ENCODE data around the gene USP32.
"Not testable (repeated sequence)": the region's sequence is repeated elsewhere in the genome, so short reads cannot be mapped to it uniquely, and the experiment has no call there.

The USP32 gene

DNA sequence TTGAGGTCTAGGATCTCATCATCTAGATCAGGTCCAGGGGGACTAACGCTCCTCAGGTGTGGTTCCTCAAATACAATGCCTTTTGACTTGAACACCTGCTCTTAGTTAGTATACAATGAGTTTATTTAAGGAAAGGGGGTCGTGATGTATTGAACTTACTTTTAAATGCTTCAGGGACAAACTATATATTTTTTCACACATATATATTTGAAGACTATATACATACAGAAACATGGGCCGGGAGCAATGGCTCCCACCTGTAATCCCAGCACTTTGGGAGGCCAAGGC is 11.5 kb upstream of the USP32 start:
- DNase-seq (ENCODE audit: low read depth) = no peak

DNA sequence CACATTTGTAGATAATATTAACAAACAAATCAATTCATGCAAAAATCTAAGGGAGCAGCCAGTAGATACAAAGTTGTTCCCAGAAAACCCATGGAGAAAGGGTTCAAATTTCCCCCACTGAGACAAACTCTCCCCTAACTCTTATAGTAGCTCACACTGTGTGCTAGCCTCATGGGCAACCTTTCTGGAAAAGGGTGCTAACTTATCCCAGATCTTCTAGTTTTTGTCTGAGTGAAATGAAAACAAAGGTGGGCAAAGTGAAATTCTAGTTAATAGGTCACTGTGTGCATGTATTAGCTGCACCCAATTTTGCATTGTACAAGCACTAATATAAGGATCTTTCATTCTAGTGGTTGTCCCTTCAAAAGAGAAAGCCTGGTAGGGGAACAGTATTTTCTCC is 9.9 kb upstream of the USP32 start:
- no peak for DNase-seq (ENCODE audit: low read depth)

DNA sequence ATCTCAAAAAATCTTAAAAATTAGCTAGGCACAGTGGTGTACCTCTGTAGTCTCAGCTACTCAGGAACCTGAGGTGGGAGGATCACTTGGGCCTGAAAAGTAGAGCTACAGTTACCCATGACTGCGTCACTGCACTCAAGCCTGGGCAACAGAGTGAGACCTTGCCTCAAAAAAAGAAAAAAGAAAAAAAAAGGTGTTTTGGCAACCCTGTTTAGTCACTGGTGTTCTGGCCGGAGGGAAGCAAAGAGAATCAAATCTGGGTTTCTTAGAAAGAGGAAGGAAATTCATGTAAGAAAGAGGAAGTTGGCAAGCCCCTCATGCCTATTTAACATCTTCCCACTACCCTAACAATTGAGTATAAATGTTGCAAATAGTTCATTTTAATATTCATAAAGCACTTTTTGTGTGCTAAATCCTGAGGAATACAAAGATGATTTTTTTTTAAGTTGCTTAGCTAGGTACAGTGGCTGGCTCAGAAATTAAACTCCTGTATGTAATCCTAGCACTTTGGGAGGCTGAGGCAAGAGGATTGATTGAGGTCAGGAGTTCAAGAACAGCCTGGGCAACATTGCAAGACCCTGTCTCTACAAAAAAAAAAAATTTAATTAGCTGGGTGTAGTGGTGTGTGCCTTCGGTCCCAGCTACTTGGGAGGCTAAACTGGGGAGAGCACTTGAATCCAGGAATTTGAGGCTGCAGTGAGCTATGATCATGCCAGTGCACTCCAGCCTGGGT is 6.5 kb upstream of the USP32 start:
- no peak for DNase-seq (ENCODE audit: low read depth)

DNA sequence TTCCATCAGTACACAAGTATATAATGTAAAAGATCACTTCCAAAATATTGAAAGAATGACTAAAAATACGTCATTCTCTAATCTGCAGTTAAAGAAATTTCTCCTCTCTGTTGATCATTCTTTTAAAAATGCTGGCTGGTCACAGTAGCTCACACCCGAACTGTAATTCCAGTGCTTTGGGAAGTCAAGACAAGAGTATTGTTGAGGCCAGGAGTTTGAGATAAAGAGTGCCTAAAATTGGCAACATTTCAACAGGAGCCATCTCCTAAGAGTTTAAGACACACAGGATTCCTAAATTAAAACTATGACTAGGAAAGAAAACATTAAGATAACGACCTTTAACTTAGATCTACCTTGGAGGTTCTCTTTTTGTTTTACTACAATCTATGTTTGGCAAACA is 4.5 kb upstream of the USP32 start:
- DNase-seq (ENCODE audit: low read depth) = no peak

DNA sequence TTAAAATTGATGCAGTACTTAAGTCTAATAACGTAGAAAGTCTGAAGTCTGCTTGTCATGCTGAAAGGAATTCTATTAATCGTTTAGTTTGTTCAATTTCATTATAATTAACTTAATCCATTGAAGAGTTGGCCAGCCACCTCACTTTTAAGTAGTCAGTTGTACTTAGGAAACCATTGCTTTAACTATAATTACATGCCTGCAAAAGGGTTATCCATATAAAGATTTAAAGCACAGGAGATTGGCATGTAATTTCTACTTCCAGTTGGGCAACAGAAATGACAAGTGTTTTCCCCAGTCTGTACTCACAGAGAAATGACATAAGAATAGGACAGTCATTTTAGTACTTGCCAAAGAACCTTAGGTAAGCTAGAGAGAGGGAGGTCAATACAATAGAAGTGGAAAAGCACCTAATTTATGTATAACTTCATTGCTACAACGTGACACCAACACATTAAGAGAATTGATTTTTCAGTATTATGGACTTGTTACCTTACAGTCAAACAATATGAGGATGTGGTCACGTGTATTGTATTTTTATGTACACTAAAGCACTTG is 3.7 kb upstream of the USP32 start:
- DNase-seq (ENCODE audit: low read depth) = no peak

DNA sequence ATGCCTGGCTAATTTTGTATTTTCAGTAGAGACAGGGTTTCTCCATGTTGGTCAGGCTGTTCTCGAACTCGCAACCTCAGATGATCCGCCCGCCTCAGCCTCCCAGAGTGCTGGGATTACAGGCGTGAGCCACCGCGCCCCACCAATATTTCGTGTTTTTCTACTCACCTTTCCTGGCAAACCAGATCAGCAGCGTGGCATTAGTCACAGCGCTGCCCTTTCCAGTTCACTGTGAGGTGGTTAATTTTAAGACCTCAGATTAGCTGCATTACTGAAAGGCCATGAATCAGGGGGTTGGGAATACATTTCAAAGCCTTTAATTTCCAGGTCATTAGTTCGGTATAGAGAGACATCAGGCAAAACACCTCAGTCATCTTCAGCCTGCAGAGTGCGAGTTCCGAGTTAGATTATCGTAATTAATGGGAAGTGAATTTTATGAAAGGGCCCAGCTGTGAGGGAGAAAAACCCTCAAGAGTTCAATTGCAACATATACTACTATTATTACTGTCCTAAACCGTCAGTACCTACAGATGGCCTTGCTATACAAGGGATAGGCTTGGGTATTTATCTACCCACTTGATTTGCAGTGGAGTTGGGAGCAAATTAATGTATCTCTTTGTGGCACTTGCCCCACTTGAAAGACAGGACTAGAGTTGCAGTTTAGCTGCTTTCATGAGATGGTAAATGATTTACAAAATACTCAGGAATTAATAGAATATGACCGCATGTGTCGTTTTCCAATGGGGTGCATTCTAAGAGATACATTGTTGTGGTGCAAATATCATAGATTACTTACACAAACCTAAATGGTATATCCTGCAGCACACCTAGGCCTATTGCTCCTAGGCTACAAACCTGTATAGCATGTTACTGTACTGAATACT is 2.1 kb upstream of the USP32 start:
- DNase-seq (ENCODE audit: low read depth) = no peak

DNA sequence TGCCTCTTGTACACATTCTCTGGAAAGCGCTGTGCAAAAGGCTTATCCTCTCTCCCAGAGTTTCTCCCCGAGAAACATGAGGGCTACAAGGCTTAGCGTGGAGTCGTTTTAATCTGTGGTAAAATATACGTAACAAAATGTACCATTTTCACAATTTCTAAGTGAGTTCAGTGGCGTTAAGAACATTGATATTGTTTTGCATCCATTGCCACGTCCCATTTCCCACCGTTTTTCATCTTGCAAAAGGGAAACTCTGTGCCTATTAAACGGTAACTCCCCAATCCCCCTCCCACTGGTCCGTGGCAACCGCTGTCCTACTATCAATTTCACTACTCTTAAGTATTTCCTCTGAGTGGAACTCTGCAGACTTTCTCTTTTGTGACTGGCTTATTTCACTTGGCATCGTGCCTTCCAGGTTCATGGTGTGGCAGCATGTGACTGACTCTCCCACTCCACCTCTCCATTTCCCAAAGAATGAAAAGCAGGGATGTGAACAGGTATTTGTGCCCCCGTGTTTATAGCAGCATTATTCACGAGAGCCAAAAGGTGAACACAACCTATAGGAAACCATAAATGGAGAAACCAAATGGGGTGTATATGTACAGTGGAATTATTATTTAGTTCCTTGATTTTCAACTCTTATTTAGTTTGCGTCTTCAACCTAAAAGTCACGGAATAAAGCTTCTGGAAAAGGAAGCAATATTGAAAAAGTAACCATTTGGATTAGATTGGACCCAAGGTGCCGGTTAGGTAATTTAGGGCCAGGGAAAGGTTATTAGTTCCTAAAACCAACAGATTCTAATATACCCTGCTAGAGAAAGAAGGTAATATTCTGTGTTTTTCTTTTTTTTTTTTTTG is 1.1 kb upstream of the USP32 start:
- peak; percentile 17 for DNase-seq (ENCODE audit: low read depth)

DNA sequence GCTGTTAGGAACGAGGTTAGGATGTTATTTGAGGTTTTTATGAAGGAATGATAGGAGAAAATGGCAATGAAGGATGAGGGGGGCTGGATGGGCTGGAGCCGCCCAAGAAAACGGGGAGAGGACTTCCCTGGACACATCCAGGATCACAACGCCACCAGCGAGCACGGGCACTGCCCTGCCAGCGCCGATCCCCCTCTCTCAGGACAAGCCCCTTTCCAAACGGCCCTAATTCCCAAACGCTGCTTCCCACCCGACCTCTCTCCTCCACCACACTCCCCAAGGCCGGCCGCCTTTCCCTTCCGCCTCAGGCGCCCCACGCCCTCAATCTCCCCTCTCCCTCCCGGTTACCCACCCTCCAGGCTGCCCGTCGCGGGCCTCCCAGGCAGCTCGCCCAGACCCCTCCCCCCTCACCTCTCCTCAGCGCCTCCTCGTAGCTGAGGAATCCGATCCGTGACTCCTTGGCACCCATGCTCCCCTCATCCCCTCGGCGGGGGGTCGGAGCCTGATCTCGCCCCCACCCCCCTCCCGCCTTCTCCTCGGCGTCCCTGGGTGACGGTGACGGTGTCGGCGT is 377 bp downstream of the USP32 start:
- no peak for DNase-seq (ENCODE audit: low read depth)

DNA sequence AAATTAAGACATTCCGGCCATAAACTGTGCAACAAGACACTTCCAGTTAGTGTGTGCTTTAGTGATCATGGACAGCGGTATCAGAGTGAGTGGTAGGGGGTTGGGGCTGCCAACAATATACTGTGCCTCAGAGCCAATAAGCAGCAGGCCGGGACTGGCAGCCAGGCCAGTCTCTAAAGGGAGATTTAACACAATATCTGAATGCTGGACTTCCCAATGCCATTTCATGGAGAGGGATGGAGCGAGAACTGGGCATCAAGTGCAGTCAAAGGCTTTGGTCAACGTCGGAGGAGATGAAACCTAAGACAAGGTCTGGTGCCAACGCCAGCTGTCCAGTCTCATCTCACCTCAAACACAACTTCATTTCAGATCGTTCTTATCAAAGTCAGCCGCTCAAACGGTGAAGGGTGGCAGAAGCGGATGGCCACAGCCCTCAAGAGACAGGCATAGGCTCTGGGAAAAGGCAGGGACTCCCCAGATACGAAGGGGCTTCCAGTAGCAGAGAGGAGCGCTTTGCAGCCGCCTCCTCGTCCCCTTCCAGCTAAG is 935 bp downstream of the USP32 start:
- DNase-seq (ENCODE audit: low read depth) = no peak

DNA sequence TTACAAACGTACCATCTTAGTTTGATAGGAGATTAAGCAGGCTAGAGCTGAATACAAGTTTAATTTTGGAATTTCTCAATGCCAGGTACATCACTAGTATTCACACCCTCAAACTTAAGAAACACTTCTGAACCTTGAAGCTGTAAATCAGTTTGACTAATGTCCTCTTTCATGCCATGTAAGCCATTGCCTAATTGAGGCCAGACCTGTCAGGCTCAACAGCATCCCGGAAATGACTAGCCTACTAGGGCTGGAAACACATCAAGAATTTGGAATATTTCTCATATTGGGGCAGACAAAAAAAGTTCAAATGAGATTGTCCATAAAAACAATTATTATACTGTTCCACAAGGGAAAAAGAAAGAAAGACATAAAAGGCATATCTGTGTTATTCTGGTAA is 1.7 kb downstream of the USP32 start:
- DNase-seq (ENCODE audit: low read depth) = no peak

DNA sequence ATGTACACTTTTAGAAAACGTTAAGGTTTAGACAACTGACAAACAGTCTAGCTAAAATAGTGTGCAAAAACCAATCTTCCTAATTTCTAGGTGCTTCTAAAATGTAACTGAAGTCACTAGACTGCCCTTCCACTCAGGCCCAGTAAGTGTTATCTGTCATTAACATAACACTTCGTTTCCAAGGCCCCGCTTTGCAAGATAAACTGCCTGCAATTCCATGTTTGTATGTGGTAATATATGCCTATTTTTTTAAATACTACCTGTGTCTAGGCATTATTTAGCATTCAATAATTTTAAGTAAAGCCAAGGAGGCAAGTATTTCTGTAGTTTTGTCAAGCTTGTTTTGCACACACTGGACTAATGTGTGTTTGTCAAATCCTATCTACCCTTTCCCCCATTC is 3.2 kb downstream of the USP32 start:
- no peak for DNase-seq (ENCODE audit: low read depth)

DNA sequence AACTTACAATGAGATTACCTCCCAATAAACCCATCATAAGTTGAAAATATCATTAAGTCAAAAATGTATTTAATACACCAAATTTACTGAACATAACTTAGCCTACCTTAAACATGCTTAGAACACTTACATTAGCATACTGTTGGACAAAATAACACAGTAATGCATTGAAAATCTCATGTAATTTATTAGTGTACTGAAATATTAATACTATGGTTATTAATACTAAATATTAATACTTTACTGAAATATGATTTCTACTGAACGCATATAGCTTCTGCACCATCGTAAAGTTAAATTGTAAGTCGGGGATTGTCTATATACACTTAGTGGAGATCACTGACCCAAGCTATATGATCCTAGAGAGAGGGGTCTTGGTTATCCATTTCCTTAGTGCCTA is 4.3 kb downstream of the USP32 start:
- no peak for DNase-seq (ENCODE audit: low read depth)

DNA sequence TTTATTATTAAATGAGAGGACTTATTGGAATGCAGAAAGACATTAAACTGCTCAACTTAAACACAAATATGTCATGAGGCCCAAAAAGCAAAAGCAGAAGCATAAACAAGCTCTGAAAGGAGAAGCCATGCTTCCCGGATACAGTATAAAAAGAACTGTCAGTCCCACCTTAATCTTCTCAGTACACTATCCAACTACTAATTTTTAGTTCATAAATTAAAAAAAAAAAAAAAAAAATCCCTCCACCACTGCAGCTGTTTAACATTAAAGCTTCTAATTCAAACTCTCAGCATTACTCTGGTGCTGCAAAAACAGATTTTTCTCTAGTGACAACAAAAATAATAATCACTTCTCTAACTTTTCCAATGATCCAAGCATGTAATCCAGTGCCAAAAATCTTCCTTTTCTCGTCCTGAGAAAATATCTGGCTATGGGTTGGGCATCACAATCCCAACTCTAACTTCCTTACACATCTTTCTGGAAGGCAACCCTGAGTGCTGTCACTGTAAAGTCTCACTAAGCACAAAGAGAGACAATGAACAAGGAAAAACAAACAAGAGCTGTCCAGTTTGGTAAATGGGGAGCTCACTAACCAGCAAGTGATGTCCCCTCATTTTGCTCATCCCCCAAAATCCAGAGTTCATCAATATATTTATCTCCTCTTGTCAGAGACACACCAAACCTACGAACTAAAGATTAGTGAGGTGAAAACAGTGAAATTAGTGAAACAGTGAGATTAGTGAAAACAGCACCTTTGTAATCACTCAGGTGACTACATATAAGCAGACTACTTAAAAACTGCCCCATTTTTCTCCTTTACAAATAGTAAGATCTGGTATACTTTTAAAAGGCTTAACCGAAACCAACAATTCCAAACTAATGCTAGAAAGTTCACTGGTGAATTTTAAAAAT is 5.5 kb downstream of the USP32 start:
- no peak for DNase-seq (ENCODE audit: low read depth)

DNA sequence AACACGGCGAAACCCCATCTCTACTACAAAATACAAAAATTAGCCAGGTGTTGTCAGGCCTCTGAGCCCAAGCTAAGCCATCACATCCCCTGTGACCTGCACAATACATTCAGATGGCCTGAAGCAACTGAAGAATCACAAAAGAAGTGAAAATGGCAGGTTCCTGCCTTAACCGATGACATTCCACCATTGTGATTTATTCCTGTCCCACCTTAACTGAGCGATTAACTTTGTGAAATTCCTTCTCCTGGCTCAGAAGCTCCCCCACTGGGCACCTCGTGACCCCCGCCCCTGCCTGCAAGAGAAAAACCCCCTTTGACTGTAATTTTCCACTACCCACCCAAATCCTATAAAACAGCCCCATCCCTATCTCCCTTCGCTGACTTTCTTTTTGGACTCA is 7.0 kb downstream of the USP32 start:
- DNase-seq (ENCODE audit: low read depth) = not testable (repeated sequence)

DNA sequence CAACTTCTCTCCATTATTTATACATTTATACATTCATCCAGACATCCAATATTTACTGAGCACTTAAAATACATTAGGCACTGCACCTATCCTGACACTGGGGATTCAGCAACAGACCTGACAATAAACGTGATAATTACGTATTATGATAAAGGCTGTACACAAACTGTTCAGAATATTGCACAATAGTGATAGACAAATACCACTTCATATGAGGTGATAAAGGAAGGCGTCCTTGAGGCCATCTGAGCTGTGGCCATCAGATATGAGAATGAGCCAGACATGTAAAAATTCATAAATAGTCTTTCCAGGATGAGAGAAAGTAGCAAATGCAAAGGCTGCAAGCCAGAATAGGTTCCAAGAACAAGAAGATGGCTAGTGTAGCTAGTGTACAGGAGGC is 8.6 kb downstream of the USP32 start:
- no peak for DNase-seq (ENCODE audit: low read depth)

DNA sequence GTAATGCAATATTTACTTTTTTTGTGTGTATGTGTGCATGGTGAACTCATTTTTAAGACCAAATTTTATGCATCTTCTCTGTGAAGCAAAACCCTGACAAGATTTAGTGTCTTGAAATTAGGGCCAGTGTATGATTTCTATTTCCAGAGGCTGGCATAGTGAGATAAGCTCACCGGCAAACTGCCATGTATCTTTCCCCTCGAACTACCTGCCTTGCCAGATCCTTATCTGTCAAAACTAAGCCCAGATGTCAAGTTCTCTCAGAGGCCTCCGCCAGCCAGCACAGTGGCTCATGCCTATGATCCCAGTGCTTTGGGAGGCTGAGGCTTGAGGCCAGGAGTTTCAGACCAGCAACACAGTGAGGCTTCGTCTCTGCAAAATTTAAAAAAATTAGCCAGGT is 10.0 kb downstream of the USP32 start:
- no peak for DNase-seq (ENCODE audit: low read depth)

DNA sequence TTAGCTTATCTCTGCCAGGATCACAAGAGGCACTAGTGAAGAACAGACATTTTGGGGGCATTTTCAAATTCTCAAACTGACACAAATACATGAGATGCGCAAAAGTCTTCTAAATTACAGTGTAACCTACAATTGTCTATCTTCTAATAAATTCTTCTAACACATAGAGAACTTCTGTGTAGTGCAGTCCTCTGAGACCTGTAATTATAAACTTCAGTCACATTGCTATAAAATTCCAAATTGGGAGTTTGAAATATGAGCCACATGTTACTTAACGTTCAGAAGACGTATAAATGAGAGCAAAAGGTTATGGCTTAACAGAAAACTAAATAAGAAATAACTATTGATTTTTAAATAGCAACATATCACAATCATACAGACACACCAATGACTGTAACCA is 12.5 kb downstream of the USP32 start:
- DNase-seq (ENCODE audit: low read depth) = not testable (repeated sequence)

DNA sequence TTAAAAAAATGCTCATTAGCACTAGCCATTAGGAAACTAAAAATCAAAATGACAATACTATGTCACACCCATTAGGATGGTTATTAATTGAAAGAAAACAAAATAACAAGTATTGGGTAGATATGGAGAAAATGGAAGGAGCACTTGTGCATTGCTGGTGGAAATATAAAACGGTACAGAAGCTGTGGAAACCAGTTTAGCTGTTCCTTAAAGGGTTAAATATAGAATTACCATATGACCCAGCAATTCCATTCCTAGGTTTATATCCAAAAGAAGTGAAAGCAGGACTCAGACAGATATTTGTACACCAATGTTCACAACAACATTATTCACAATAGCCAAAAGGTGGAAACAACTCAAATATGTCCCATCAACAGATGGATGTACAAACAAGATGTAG is 13.7 kb downstream of the USP32 start:
- DNase-seq (ENCODE audit: low read depth) = not testable (repeated sequence)

DNA sequence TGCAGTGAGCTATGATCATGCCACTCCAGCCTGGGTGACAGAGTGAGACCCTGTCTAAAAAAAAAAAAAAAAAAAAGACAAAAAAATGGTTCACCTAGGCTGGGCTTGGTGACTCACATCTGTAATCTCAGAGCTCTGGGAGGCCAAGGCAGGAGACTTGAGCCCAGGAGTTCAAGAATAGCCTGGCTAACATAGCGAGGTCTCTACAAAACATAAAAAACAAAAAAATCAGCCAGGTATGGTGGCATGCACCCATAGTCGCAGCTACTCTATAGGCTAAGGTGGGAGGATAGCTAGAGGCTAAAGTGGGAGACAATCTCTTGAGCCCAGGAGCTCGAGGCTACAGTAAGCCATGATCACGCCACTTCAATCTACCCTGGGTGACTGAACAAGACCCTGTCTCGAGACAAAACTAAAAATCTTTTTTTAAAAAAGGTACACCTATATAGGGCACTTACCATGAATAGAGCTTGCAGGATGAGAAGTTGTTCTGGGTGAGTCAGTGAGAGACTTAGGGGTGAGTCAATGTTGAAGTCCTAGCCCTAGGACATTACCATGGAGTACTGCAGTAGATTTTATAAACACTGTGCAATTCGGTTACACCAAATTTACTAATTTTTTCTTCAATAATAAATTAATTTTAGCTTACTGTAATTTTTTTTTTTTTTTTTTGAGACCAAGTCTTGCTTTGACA is 19.0 kb downstream of the USP32 start:
- DNase-seq (ENCODE audit: low read depth) = no peak

DNA sequence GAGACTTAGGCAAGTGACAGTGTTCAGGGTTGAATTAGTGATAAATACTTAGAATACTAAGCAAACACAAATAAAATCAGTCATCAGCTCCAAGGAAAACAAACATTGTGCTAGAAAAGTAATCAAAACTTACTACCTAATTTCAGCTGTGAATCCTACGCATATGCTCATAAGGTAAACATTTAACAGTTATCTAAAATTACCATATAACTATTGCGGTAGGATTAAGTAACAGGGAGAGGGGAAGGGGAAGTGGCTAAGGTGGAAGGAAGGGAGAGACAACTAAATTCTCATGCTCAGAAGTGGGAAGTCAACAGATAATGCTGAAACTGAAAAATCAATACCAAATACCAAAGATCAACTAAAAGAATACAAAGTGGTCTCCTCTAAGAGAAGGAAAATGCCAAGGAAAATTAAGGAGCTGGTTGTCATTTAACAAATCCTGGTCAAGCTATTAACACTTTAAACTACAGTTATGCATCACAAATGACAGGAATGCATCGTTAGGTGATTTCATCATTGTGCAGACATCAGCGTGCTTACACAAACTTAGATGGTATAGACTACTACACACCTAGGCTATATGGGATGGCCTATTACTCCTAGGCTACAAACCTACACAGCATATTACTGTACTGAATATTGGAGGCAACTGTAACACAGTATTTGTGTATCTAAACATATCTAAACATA is 20.0 kb downstream of the USP32 start:
- no peak for DNase-seq (ENCODE audit: low read depth)

All from stimulated activated CD4-positive, alpha-beta T cell treated with anti-CD3 and anti-CD28 coated beads, Interleukin-2, amount 100 ng/mL, for 4 hours (primary cell).